GM06990 (cell line): Measurements from ENCODE around the gene SORBS2.

Experiments
- DNase-seq: peaks from one replicate; pipeline ENCODE4 v3.0.0-alpha.2; 2011; ENCODE audit not compliant: insufficient read length; ENCODE audit errors: extremely low read depth
- H3K27me3 ChIP-seq: replicated peaks from 2 replicates; pipeline ENCODE4 v1.6.0; 2011; ENCODE audit warnings: low read length; ENCODE audit not compliant: control insufficient read depth, insufficient read depth
- H3K36me3 ChIP-seq: 2 replicates; pipeline ENCODE4 v1.5.1; 2011; ENCODE audit warnings: low read length; ENCODE audit not compliant: control insufficient read depth, insufficient read depth
- H3K4me3 ChIP-seq: replicated peaks from 2 replicates; pipeline ENCODE4 v1.5.1; 2011; ENCODE audit warnings: low read depth, mild to moderate bottlenecking, control low read depth, low read length
- TF ChIP-seq, protein P1 (sequence below): IDR thresholded peaks from 2 replicates; pipeline ENCODE4 v1.5.1; 2011; ENCODE audit warnings: low read length, control low read depth, mild to moderate bottlenecking, inconsistent platforms; ENCODE audit not compliant: insufficient read depth, poor library complexity, severe bottlenecking

Gene SORBS2

GRCh38 chr4:185734214-185734613 lies 77.8 kb downstream of the SORBS2 start:
- TF ChIP-seq, protein P1, sequence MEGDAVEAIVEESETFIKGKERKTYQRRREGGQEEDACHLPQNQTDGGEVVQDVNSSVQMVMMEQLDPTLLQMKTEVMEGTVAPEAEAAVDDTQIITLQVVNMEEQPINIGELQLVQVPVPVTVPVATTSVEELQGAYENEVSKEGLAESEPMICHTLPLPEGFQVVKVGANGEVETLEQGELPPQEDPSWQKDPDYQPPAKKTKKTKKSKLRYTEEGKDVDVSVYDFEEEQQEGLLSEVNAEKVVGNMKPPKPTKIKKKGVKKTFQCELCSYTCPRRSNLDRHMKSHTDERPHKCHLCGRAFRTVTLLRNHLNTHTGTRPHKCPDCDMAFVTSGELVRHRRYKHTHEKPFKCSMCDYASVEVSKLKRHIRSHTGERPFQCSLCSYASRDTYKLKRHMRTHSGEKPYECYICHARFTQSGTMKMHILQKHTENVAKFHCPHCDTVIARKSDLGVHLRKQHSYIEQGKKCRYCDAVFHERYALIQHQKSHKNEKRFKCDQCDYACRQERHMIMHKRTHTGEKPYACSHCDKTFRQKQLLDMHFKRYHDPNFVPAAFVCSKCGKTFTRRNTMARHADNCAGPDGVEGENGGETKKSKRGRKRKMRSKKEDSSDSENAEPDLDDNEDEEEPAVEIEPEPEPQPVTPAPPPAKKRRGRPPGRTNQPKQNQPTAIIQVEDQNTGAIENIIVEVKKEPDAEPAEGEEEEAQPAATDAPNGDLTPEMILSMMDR = no peak
- no peaks in the 10 kb centered on the region for H3K36me3 ChIP-seq
- DNase-seq = peak; percentile 67
- H3K4me3 ChIP-seq = peak overlapping the region; percentile 15
- H3K27me3 ChIP-seq = no peaks in the 10 kb centered on the region

- Histone ChIP-seq H3K36me3 (no peaks in the 10 kb centered on the region), H3K27me3 (no peaks in the 10 kb centered on the region), H3K4me3 (no peak overlapping the region)
- DNase-seq = peak; percentile 50
- TF ChIP-seq, protein P1 = no peak
Measured at GRCh38 chr4:185730849-185731608, 81.0 kb downstream of the SORBS2 start.

GRCh38 chr4:185730387-185730786 lies 81.6 kb downstream of the SORBS2 start:
- Histone ChIP-seq H3K36me3 (no peaks in the 10 kb centered on the region), H3K4me3 (no peak overlapping the region), H3K27me3 (no peaks in the 10 kb centered on the region)
- peak; percentile 71 for DNase-seq
- TF ChIP-seq, protein P1 = no peak

- TF ChIP-seq, protein P1 = no peak
- no peaks in the 10 kb centered on the region for H3K36me3 ChIP-seq
- no peaks in the 10 kb centered on the region for H3K27me3 ChIP-seq
- no peak overlapping the region for H3K4me3 ChIP-seq
- DNase-seq = no peak
Measured at GRCh38 chr4:185729391-185729804, 82.6 kb downstream of the SORBS2 start.

- Histone ChIP-seq H3K4me3 (no peak overlapping the region), H3K27me3 (no peaks in the 10 kb centered on the region), H3K36me3 (no peaks in the 10 kb centered on the region)
- no peak for DNase-seq
- TF ChIP-seq, protein P1 = no peak
Measured at GRCh38 chr4:185728893-185729292, 83.1 kb downstream of the SORBS2 start.
